Renal cortical epithelial cell (primary cell): ENCODE measurements around the gene METTL24. TPM values are rescaled to one million over a fixed set of nuclear protein-coding genes. Genes with fewer than 3 reads are reported as not detected.

ENCODE experiments used
- DNase-seq: peaks from one replicate; pipeline ENCODE4 v3.0.0-alpha.2; 2011; ENCODE audit warnings: low read depth
- total RNA-seq: library from RNA; depleted of rRNA; stranded (reverse); fragments of >200 nt; gene quantifications from 2 replicates; pipeline ENCODE4 v1.2.3, GENCODE V29; 2014

METTL24 gene
- total RNA-seq, 1 donor from 2014 or later, result 0.10 TPM

DNA sequence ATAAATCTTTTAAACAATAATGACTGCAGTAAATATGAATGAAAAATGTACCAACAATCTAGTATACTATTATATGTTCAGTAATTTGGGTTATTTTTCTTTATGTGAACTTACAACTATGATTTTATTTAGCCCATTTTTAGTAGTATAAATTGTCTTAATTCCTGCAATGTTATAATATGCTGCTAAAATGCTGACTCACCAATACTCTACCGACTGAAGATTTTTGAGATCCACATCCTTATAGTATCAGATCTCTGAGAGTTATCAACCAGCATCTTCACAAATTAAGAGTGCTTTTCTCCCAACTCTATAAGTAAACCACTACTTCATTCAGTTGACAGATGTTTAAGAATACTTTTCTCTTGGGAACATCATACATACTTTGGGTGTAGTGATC is 161.3 kb downstream of the METTL24 start:
- no peak for DNase-seq

GRCh38 chr6:110195639-110196038 is 162.5 kb downstream of the METTL24 start:
- no peak for DNase-seq

Other genes starting within 250 kb of the METTL24 start
- gene WASF1, start 178.7 kb downstream of the METTL24 start, total RNA-seq, result 8.0 and 22.8 TPM in 2 replicates
- 22.6 and 30.4 TPM in 2 replicates for gene CDC40, start 177.9 kb downstream of the METTL24 start, total RNA-seq
- 4.8 and 7.3 TPM in 2 replicates for gene DDO, start 57.2 kb upstream of the METTL24 start, total RNA-seq
- gene SLC22A16, start 118.3 kb upstream of the METTL24 start, total RNA-seq, result not detected in 2 replicates